Measurements from ENCODE around the gene INTS6.

The INTS6 gene

GRCh38 chr13:51452361-51453206, at the start of gene INTS6:
Gene INTS6, minus strand, starts transcription at chr13:51453036. Its CDS starts 511 bp downstream, at chr13:51452525.
- peak; percentile 96 for DNase-seq (ENCODE audit: low spot score)

- no peak for DNase-seq (ENCODE audit: low spot score)
Observed at GRCh38 chr13:51502153-51502651, 49.4 kb upstream of the INTS6 start.

GRCh38 chr13:51501592-51502152, 48.8 kb upstream of the INTS6 start:
- peak; percentile 45 for DNase-seq (ENCODE audit: low spot score)

GRCh38 chr13:51501096-51501495, 48.3 kb upstream of the INTS6 start:
- DNase-seq (ENCODE audit: low spot score) = no peak

- no peak for DNase-seq (ENCODE audit: low spot score)
Observed at GRCh38 chr13:51500687-51501086, 47.9 kb upstream of the INTS6 start.

GRCh38 chr13:51499841-51500240, 47.0 kb upstream of the INTS6 start:
- DNase-seq (ENCODE audit: low spot score) = no peak

- DNase-seq (ENCODE audit: low spot score) = no peak
Observed at GRCh38 chr13:51495316-51495715, 42.5 kb upstream of the INTS6 start.

GRCh38 chr13:51494156-51494555, 41.3 kb upstream of the INTS6 start:
- no peak for DNase-seq (ENCODE audit: low spot score)

GRCh38 chr13:51488212-51488611, 35.4 kb upstream of the INTS6 start:
- no peak for DNase-seq (ENCODE audit: low spot score)

- DNase-seq (ENCODE audit: low spot score) = no peak
Observed at GRCh38 chr13:51481656-51482055, 28.8 kb upstream of the INTS6 start.

GRCh38 chr13:51479199-51479523, 26.3 kb upstream of the INTS6 start:
- peak; percentile 50 for DNase-seq (ENCODE audit: low spot score)

- no peak for DNase-seq (ENCODE audit: low spot score)
Observed at GRCh38 chr13:51478418-51479198, 25.8 kb upstream of the INTS6 start.

GRCh38 chr13:51477653-51478324, 25.0 kb upstream of the INTS6 start:
- no peak for DNase-seq (ENCODE audit: low spot score)

- no peak for DNase-seq (ENCODE audit: low spot score)
Observed at GRCh38 chr13:51477149-51477548, 24.3 kb upstream of the INTS6 start.

GRCh38 chr13:51475727-51476501, 23.1 kb upstream of the INTS6 start:
- no peak for DNase-seq (ENCODE audit: low spot score)

GRCh38 chr13:51469790-51470189, 17.0 kb upstream of the INTS6 start:
- DNase-seq (ENCODE audit: low spot score) = no peak

- no peak for DNase-seq (ENCODE audit: low spot score)
Observed at GRCh38 chr13:51467730-51468129, 14.9 kb upstream of the INTS6 start.

- no peak for DNase-seq (ENCODE audit: low spot score)
Observed at GRCh38 chr13:51465124-51465523, 12.3 kb upstream of the INTS6 start.

- DNase-seq (ENCODE audit: low spot score) = no peak
Observed at GRCh38 chr13:51457086-51457815, 4.4 kb upstream of the INTS6 start.

- no peak for DNase-seq (ENCODE audit: low spot score)
Observed at GRCh38 chr13:51456510-51456909, 3.7 kb upstream of the INTS6 start.

- DNase-seq (ENCODE audit: low spot score) = no peak
Observed at GRCh38 chr13:51455532-51455931, 2.7 kb upstream of the INTS6 start.
